H1 (cell line): ENCODE data around the gene CRAT. TPM values are rescaled to one million over a fixed set of nuclear protein-coding genes. Genes with fewer than 3 reads are reported as not detected.

ENCODE experiments used
- KDM4A ChIP-seq: IDR thresholded peaks from one replicate; pipeline ENCODE4 v1.7.1; 2012; ENCODE audit warnings: low read depth, mild to moderate bottlenecking, moderate library complexity, low read length, inconsistent platforms; ENCODE audit not compliant: severe bottlenecking
- POLR2AphosphoS5 ChIP-seq: IDR thresholded peaks from 2 replicates; pipeline ENCODE4 v1.6.1; 2011; ENCODE audit warnings: low read depth, low read length
- SP1 ChIP-seq: IDR thresholded peaks from 2 replicates; pipeline ENCODE4 v1.6.1; 2011; ENCODE audit warnings: low read depth, low read length
- polyA plus RNA-seq, 7 experiments: library from polyadenylated mRNA; depleted of rRNA in 3 of 7; stranded (reverse) in 5 of 7; unstranded in 2 of 7; fragments of >200 nt in 5 of 7; fragments of 200-250 nt in 2 of 7; gene quantifications; 1 replicate in 5 of 7; 2 replicates in 1 of 7; 4 replicates in 1 of 7; pipeline versions ENCODE4 v1.2.1 to v1.2.3, GENCODE V29; 2011 to 2013; ENCODE audit warnings: missing spikeins in 2 of 7, mixed read lengths in 2 of 7
- total RNA-seq: library from RNA; stranded (reverse); fragmentation: NEBNext Ultra II Directional; extraction: Animal tissue kit (Norgen Biotek cat#: 25700); gene quantifications from 2 replicates; pipeline ENCODE4 v1.2.1, GENCODE V29; 2021

Gene CRAT
- total and polyA plus RNA-seq, 2 of the 8 experiments (the other 6 are each of a cell fraction or from before 2014, with no cell fraction given), result 8.2 to 17.3 TPM

DNA sequence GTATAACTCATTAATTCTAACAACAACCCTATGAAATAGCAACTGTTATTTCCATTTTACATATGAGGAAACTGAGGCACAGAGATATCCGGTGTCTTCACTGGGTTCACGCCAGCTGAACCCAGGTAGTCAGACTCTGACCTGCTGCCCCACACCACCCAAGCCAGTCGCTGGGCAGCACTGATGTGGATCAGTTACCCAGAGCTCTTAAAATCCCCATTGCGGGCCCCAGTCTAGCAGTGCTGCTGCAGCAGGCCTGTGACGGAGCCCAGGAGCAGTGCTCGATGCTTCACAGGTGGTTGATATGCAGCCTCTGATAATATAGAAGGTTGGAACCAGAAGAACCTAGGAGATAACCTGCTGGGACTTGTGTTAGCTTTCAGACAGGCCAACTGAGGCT, 24.9 kb upstream of the CRAT start (continued):
- TF ChIP-seq KDM4A (no peak), POLR2AphosphoS5 (no peak), SP1 (no peak)
